GM06990 (cell line): Measurements from ENCODE around the gene SLC25A6.

Experiments
- DNase-seq: peaks from one replicate; pipeline ENCODE4 v3.0.0-alpha.2; 2011; ENCODE audit not compliant: insufficient read length; ENCODE audit errors: extremely low read depth
- H3K27me3 ChIP-seq: replicated peaks from 2 replicates; pipeline ENCODE4 v1.6.0; 2011; ENCODE audit warnings: low read length; ENCODE audit not compliant: control insufficient read depth, insufficient read depth
- H3K36me3 ChIP-seq: 2 replicates; pipeline ENCODE4 v1.5.1; 2011; ENCODE audit warnings: low read length; ENCODE audit not compliant: control insufficient read depth, insufficient read depth
- H3K4me3 ChIP-seq: replicated peaks from 2 replicates; pipeline ENCODE4 v1.5.1; 2011; ENCODE audit warnings: low read depth, mild to moderate bottlenecking, control low read depth, low read length
- TF ChIP-seq, protein P1 (sequence below): IDR thresholded peaks from 2 replicates; pipeline ENCODE4 v1.5.1; 2011; ENCODE audit warnings: low read length, control low read depth, mild to moderate bottlenecking, inconsistent platforms; ENCODE audit not compliant: insufficient read depth, poor library complexity, severe bottlenecking

The SLC25A6 gene

GRCh38 chrX:1389993-1390285 lies 2.0 kb downstream of the SLC25A6 start:
- Histone ChIP-seq H3K4me3 (no peak overlapping the region), H3K36me3 (peaks cover 55% of the 10 kb centered on the region), H3K27me3 (no peaks in the 10 kb centered on the region)
- DNase-seq, result no peak
- TF ChIP-seq, protein P1, sequence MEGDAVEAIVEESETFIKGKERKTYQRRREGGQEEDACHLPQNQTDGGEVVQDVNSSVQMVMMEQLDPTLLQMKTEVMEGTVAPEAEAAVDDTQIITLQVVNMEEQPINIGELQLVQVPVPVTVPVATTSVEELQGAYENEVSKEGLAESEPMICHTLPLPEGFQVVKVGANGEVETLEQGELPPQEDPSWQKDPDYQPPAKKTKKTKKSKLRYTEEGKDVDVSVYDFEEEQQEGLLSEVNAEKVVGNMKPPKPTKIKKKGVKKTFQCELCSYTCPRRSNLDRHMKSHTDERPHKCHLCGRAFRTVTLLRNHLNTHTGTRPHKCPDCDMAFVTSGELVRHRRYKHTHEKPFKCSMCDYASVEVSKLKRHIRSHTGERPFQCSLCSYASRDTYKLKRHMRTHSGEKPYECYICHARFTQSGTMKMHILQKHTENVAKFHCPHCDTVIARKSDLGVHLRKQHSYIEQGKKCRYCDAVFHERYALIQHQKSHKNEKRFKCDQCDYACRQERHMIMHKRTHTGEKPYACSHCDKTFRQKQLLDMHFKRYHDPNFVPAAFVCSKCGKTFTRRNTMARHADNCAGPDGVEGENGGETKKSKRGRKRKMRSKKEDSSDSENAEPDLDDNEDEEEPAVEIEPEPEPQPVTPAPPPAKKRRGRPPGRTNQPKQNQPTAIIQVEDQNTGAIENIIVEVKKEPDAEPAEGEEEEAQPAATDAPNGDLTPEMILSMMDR, result no peak

- Histone ChIP-seq H3K36me3 (peaks cover 56% of the 10 kb centered on the region), H3K27me3 (no peaks in the 10 kb centered on the region), H3K4me3 (no peak overlapping the region)
- DNase-seq, result no peak
- TF ChIP-seq, protein P1, result no peak
Measured at GRCh38 chrX:1389181-1389992, 2.5 kb downstream of the SLC25A6 start.

GRCh38 chrX:1388651-1389050 lies 3.3 kb downstream of the SLC25A6 start:
- no peak overlapping the region for H3K4me3 ChIP-seq
- TF ChIP-seq, protein P1, result no peak
- peaks cover 56% of the 10 kb centered on the region for H3K36me3 ChIP-seq
- H3K27me3 ChIP-seq, result no peaks in the 10 kb centered on the region
- no peak for DNase-seq

DNA sequence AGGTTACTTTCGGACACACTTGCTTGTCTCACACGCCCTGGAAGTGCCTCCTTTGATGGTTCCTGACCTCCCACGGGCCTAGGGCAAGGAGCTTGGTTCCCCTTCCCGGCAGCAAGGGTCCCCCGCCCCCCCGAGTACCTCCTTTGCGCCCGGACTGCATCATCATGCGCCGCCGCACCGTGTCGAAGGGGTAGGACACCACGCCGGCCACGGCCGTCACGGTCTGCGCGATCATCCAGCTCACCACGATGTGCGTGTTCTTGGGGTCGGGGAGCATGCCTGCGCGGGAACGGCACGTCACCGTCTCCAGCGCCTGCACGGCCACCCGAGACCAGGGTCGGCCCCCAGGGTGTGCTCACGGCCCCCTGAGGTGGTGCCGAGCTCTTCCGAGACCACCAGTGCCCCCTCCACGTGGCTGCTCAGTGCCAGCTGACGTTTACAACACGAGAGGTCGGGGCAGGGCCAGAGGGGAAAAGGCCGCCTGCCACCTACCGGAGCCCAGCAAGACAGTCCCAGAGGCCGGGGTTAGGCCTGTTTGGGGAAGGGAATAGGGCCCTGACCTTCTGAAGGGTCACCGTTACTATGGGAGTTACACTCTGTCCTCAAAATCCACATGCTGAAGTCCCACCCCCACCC lies 4.7 kb downstream of the SLC25A6 start:
- Histone ChIP-seq H3K36me3 (peaks cover 56% of the 10 kb centered on the region), H3K27me3 (no peaks in the 10 kb centered on the region), H3K4me3 (no peak overlapping the region)
- TF ChIP-seq, protein P1, result no peak
- no peak for DNase-seq

DNA sequence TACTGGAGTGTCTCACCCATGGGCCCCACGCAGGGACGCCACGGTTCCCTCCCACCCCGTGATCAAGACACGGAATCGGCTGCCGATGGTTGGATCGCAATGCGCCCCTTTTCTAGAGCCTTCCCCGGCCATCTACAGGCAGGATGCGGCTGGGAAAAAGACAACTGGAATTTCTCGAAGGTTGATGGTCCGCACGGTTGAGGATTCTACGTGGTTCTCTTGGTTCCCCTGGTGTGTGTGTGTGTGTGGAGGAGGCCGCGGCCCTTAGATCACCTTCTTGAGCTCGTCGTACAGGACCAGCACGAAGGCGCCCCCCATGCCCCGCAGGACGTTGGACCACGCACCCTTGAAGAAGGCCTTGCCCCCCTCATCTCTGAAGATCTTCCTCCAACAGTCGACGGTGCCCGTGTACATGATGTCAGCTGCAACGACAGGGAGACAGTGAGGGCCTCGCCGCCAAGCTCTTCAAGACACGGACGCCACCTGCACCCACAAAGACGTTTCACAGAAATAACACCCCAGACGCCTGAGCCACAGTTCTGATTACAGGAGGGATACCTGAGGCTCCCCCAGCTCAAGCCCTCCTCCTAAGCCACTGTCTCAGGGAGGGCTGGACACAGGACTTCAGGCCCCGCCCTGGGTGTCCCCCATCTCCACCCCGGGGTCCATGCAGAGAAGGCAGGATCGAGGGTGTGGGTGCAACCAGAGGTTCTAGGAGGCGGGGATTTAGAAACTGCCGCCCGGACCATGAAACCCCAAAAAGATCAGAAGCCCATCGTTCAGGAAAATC lies 5.4 kb downstream of the SLC25A6 start:
- TF ChIP-seq, protein P1, result no peak
- peaks cover 56% of the 10 kb centered on the region for H3K36me3 ChIP-seq
- no peak overlapping the region for H3K4me3 ChIP-seq
- H3K27me3 ChIP-seq, result no peaks in the 10 kb centered on the region
- DNase-seq, result no peak
